Glomerular visceral epithelial cell (primary cell): ENCODE data around the gene NOL4L.
"Not testable (repeated sequence)": the region's sequence is repeated elsewhere in the genome, so short reads cannot be mapped to it uniquely, and the experiment has no call there.

ENCODE experiments used
- DNase-seq: peaks from one replicate; pipeline ENCODE4 v3.0.0-alpha.2; 2016; ENCODE audit errors: extremely low spot score

The NOL4L gene

DNA sequence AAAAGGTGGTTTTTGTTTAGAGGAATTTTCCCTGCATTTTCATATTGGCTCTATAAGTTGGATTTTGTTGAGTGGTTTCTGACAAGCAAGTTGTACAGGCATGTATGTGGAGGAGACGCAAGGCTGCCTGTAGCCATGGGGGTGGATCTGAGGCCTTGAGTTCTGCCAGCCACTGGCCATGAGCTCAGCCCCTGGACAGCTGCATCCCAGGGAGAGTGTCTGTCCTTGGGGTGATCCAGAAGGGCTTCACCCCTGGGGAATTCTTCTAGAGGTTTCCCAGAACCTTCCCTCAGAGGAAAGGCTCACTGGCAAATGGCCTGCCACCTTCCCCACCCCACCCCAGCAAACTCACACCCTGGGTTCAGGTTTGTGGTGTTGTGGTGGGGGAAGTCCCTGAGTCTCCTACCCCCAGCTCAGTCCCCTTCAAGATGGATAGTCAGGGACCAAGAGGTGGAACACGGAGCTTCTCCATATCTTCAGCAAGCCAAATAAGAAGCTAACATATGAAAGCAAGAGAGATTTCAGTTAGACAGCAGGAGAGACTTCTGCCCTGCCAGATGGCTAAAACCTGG lies 11.6 kb upstream of the NOL4L start:
- DNase-seq = no peak

DNA sequence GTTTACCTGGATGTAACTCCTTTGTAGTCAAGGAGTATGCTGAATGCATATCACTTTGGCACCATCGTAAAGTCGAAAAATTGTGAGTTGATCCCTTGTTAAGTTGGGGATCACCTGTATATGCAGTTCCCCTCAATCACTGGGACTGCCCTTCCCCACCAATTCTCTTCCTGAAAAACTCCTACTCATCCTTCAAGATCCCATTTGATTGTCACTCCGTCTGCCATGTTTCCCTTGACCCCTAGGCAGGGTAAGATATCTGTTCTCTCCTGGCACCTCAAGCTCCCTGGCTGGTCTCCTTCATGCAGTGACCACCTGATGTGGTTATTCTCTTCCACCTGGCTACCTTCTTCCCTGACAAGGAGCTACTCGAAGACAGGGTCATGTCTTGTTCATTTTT lies 10.0 kb upstream of the NOL4L start:
- DNase-seq = no peak

DNA sequence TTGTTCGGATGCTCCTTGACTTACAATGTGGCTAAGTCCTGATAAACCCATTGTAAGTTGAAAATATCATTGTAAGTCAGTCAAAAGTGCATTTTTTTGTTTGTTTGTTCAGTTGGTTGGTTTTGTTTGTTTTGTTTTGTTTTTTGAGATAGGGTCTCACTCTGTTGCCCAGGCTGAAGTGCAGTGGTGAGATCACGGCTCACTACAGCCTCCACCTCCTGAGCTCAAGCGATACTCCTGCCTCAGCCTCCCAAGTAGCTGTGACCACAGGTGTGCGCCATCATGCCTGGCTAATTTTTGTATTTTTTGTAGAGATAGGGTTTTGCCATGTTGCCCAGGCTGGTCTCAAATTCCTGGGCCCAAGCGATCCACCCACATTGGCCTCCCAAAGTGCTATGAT lies 9.5 kb upstream of the NOL4L start:
- not testable (repeated sequence) for DNase-seq

DNA sequence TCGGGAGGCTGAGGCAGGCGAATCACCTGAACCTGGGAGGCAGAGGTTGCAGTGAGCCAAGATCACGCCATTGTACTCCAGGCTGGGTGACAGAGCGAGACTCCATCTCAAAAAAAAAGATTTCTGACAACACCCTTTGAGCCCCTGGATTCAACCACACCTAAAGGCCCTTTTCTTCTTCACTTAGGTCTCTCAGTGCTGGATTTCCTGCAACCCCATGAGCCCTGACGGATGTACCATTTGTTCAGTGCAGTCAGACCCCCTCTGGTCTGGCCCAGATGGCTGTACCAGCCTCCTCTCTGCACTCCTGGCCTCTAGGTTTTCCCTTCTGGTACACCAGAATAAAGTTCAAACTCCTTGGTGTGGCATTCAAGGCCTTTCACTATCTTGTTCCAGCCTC lies 9.1 kb upstream of the NOL4L start:
- no peak for DNase-seq

DNA sequence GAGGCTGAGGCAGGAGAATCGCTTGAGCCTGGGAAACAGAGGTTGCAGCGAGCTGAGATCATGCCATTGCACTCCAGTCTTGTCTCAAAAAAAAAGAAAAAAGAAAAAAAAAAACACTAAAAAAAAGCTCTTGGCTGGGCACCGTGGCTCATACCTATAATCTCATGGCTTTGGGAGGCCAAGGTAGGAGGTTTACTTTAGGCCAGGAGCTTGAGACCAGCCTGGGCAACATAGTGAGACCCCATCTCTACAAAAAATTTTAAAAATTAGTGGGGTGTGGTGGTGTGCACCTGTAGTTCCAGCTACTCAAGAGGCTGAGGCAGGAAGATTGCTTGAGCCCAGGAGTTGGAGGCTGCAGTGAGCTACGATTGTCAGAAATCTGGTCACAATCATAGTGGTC lies 7.5 kb upstream of the NOL4L start:
- not testable (repeated sequence) for DNase-seq

DNA sequence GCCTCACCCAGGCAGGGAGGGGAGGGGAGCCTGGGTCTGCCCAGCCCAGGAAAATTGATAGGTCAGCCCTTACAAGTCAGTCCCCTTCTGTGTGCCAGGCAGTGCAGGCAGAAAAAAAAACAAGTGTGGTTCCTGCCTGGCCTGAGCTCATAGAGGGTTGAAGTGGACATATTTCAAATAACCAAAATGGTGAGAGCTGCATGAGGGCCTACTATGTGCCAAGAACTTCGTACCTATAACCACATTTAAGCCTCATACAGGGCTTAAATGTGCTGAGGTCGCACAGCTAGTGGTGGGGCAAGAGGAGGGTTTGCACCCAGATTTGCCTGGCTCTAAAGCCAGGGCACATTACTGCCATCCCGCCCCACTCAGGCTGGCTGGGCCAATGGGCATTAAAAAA lies 6.9 kb upstream of the NOL4L start:
- no peak for DNase-seq

DNA sequence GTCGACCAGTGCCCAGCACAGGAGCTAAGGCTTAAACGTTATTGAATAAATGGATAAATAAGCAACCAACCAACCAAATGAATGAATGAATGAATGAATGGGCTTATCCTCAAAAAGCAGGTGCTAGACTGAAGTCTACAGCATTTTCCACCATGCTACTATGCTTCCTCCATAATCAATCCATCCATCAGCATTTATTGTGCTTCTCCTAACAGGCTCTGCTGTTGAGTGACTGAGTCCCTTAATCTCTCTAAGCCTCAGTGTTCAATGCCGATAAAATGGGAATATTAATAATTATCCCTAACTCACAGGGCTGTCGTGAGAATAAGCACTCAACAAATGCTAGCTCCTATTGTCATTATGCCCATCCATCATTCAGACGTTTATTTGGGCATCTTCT lies 4.6 kb upstream of the NOL4L start:
- no peak for DNase-seq

DNA sequence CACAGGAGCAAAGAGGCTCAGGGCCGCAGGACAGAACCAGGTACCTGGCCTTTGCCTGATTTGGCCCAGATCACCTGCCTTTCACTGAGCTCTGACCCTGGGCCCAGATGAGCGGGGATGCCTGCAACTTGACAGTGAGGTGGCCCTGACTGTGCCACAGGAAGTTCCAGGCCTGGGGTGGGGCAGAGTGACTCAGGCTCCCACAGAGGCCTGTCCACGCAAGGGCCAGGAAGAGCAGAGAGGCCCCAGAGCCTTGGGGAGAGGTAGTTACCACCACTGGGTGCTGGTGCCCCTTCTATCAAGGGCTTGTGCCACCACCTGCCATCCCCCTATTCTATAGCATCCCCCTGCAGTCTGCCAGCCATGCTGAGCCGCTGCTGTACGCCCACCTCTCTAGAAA lies 4.1 kb upstream of the NOL4L start:
- DNase-seq = no peak

DNA sequence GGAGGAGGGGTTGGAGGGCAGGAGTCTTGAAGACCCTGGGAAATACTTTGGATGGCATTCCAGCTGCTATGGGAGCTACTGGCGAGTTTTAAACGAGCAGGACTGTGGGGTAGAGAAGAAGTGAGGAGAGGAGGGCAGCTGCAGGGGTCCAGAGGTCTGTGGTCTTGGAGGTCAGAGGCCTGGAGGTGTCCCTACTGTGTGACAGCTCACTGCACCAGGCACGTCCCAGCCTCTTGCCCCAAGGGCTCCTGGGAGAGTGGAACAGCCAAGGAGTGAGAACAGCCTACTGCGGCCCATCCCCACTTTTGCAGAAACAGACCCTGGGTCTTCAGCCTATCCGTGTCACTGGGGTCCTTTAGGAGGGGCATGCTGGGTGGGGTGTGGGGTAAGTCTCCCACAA lies 2.9 kb upstream of the NOL4L start:
- DNase-seq = no peak

DNA sequence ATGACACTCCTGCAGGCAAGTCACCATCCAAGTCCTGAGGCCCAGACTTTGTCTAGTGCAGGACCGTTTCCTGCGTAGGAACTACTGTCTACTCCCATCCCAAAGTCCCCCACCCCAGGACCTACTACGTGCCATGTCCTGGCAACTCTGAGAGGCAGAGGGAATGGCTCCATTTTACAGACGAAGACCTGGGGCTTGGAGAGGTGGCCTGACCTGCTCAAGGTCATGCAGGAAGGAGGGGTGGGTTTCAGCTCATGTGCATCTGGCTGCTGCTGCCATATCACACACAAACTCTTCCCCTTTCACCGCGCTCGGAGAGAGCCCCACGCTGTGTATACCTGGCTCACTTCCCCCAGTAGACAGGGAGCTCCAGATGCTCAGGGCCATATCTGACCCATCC lies 1.2 kb upstream of the NOL4L start:
- DNase-seq = no peak

DNA sequence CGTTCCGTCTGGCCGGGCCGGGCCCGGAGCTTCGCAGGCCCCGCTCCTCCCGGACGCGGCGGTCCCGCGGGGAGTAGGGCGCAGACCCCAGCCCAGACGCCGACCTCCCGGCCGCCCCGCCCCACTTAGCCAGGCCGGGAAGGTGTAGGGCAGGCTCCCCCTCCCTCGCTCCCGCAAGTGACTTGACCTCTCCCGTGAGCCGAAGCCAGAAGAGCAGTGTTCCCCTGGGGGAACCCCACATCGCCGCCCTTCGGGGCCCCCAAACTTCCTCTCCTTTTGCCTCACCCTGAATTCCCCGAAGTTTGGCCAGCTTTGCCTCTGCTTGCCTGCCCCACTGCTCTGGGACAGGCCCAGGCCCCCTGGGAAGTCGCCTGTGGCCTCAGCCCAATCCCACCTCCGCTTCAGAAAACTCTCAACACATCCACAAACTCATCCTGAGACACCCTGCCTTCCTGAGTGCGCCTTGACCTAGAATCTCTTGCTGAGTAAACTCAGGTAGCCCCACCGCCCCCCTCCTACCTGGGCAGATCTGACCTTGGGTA lies 524 bp upstream of the NOL4L start:
- DNase-seq = no peak

DNA sequence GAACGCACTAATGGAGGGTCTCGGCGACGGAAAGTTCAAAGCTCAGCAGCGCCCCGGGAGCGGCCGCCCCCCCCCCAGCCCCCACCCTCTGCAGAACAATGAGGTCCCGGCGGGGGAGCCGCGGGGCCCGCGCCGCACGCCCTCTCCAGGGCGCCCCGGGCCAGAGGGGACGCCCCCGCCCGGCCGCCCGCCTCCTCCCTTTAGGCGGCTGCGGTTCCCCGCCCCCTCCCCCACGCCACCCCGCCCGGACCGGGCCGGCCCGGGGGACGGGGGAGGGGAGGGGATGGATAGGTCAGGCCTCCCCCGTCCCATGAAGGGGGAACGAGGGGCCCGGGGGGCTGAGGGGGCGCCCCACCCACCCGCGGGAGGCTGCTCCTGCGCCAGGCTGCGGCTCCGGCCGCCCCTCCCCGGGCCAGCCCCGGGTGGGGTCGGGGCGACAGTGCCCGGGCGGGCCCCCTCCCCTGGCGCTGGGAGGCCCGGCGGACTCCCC lies 1.5 kb downstream of the NOL4L start:
- DNase-seq = no peak

DNA sequence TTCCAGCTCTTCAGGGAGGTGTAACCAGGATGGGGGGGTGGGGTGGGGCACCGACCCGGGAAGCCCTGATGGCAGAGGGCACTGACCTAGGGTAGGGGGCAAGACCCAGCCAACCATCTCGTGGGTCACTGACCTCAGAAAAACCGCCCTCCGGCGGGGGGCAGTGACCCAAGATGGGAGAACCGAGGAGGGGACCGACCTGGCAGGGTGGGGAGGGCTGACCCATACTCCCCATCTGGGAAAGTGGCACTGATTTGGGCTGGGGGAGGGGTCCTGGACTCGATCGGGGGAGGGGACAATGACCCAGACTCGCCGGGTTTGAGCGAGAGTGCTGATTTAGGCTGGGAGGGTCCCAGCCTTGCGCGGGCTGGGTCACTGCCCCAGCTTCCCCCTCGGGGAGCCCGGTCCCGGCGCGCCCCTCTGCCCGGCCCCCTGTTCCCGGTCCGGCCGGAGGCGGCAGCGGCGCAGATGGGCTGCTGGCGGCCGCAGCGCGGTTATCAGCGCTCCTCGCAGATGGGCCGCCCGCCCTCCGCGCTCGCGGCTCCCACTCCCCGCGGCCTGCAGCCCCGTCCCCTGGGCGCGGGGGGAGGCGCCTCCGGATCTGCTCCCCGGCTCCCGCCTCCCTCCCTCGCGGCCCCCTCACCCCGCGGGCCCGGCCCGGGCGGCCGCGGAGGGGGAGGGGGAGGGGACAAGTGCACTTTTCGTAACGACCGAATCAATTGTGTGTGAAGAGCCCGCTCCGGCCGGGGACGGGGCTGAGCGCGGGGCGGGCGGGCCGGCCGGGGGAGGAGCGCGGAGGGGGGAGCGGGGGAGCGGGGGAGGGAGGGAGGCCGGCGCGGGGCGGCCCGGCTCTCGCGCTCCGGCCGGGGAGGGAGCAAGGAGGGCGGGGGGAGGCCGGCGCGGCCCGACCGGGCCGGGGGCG lies 2.2 kb downstream of the NOL4L start:
- DNase-seq = no peak

DNA sequence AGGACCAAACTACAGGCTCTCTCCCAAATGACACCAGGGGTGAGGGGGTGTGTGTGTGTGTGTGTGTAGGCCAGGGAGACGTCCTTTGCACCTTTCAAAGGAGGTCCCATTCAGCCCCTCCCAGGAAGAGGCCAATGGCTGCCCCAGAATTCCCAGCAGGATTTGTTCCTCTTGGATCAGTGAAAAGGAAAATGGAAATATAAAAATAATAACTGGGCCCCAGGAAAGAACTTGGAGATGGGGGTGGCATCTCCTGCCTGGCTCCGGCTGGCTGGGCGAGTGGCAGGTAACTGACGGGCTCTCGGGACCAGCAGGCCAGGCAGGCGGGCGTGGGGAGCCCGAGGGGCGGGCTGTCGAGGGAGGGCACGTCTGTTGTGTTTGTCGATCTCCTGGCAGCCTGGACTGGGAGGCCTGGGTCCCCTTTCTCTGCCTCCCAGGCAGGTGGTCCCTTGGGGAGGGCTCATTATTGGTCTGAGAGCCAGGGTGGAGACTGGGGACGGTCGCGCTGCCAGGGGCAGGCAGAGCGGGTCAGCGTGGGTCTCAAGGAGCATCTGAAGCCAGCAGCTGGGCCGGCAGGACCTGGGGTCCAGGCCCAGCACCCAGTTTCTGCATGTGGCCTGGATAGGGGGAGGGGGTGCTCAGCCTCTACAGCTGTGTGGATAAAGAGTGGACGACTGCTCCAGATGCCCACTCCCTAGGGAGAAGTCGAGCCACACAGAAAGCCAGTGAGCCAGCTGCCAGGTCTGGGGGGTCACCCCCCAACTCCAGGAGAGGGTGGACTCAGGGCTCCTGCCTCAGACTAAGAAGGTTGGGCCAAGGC lies 3.1 kb downstream of the NOL4L start:
- no peak for DNase-seq

DNA sequence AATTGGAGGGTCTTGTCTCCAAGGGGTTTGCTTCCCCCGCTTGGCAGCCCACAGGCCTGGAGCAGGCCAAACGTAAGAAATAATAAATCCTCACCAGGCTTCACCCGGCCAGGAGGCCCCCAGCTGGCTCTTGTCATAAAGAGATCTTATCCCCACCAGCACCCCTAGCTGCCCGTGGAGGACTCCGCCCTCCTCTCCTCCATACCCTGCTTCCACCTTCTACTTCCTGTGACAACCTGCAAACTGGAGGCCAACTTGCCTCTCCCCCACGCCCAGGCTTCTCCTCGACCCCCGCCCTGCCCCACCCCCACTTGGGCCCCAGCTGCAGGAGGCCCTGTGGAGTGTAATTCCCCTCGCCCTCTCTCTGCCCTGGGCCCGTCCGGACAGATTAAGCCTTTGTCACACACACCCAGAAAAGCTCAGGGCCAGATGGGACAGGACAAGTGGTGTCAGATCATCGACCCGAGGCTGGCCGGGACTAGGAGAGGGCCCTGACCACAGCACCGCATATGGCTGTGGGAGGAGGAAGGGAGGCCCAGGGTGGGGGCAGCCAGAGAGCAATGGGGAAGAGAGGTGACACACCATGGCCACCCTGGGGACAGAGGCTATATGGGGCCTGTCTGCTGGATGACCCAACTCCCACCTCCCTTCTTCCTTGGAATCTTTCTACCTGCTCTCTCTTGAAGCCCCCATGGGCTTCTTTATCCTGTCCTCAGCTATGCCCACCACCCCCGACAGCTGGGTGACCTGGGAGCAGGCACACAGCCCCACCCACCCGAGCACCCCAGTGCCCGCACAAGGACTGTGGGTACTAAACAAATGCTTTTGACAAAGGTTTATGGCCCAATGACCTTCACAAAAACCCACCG lies 3.9 kb downstream of the NOL4L start:
- DNase-seq = no peak

DNA sequence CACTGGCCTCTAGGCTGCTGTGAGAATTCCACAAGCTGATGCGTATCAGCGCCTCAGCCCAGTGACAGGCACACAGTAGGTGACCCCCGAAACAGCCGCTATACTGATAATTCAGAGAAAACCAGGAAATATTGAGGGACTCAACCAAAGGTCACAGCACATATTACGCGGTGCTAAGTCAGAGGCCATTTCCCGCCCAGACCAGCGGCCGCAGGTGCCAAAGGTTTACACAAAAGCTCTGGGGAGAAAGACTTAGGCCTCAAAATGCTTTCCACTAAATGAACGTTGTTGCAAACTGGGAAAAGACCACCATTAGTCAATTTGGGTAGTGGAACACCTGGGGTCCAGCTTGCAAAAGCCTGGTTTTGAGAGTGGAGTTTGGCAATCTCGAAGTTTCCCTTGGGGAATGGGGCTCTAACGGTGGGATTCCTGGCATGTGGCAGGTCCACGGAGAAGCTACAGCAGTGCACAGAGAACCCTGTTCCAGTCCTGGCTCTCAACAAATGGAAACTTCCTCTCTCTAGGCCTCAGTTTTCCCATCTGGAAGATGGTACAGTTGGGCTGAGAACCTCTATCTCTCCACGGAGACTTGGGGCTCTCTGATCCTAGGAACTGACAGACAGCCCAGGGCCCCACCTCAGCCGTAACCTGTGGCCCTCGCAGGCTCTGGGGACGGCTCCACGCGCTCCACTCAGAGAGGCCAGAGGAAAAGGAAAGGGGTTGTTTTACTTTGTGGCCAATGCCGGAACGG lies 4.7 kb downstream of the NOL4L start:
- DNase-seq = no peak

DNA sequence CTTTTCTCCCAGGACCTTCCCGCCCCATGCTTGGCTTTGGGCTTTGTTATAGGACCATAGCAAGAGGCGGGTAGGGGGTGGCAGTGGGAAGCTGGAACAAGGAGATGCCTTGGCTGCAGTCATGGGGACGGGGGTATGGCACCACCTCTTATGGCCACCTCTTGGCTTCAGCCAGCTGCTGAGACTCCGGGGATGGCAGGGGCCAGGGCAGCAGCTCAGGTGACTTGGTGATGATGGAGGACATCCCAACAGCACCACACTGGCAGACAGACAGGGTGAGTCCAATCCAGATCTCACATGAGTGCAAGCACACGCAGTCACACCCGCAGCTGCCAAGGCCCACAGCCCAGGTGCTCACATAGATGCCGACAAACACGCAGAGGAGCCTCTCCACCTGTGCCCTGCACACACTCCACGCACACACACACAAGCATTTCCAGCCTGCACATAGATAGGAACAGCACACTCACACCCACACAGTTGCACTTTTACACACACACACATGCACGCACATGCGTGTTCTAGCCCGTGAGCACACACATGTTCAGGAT lies 6.2 kb downstream of the NOL4L start:
- DNase-seq = no peak

DNA sequence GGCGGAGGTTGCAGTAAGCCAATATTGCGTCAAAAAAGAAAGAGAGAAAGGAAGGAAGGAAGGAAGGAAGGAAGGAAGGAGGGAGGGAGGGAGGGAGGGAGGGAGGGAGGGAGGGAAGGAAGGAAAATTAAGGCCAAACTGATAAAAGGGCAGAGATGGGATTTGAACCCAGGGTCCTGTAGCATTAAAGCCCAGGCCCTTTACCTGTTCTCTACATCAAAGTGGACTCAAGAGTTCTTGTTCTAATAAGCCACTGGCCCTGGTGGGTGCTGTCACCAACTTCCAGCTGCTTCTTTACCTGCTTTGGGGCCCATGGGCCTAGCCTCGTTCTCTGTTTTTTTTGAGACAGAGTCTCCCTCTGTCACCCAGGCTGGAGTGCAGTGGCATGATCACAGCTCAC lies 7.1 kb downstream of the NOL4L start:
- DNase-seq = not testable (repeated sequence)

DNA sequence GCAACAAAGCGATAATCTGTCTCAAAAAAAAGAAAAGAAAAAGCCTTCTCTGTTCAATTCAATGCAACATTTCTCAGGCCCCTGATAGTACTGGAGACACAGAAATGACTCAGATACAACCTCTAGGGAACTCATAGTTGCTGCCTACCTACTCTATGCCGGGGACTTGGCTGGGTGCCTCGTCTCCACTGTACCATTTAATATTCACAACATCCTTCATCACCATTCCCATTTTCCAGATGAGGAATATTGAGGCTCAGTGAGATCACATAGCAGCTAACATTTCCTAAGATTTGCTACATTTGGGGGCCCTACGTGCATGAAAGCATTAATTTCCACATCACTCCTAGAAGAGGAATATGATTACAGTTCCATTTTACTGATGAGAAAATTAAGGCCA lies 7.5 kb downstream of the NOL4L start:
- DNase-seq = no peak

DNA sequence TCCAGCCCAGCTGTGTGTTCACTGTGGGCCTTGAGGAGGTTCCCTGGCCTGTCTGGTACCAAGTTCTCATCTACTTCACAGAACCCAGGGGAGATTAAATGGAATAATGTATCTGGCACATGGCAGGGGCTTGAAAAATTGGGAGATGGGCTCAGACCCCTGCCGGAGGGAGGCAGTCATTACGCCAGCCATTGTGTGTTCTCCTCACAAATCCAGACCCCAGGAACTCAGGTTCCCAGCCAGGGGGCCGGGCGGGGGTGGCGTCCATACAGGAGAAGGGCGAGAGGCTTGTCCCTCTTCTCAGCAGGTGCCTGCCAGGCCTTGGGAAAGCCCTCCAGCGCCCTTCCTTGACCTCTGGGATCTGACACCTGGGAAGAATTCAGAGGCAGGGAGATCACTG lies 8.1 kb downstream of the NOL4L start:
- DNase-seq = no peak
